Measurements from ENCODE around the gene RAB3D.

The RAB3D gene

GRCh38 chr19:11279505-11280236 is 59.8 kb downstream of the RAB3D start:
- peak overlapping the region; percentile 42 for H3K4me3 ChIP-seq (ENCODE audit: low read depth, low read length)
- TF ChIP-seq MYC (IDR thresholded peaks at IDR 0.05; ENCODE audit: low read depth, low read length) (peak; percentile 36; the same call in 1 of the 2 replicates), MAX (IDR thresholded peaks at IDR 0.05; ENCODE audit: low read depth, low read length) (peak; percentile 23; the same call in 1 of the 2 replicates), POLR2A (IDR thresholded peaks at IDR 0.05; ENCODE audit: extremely low read depth, insufficient read length) (no peak), CTCF (IDR thresholded peaks at IDR 0.05; ENCODE audit: low read depth, low read length) (no peak)
- peak; percentile 98 for DNase-seq (ENCODE audit: low read depth)

- TF ChIP-seq MAX (IDR thresholded peaks at IDR 0.05; ENCODE audit: low read depth, low read length) (no peak), POLR2A (IDR thresholded peaks at IDR 0.05; ENCODE audit: extremely low read depth, insufficient read length) (no peak), CTCF (IDR thresholded peaks at IDR 0.05; ENCODE audit: low read depth, low read length) (no peak), MYC (IDR thresholded peaks at IDR 0.05; ENCODE audit: low read depth, low read length) (no peak)
- DNase-seq (ENCODE audit: low read depth) = no peak
- H3K4me3 ChIP-seq (ENCODE audit: low read depth, low read length) = no peak overlapping the region
These were observed 60.8 kb downstream of the RAB3D start for GRCh38 chr19:11278670-11279069.

GRCh38 chr19:11274533-11275086 is 64.8 kb downstream of the RAB3D start:
- no peak for DNase-seq (ENCODE audit: low read depth)
- no peak overlapping the region for H3K4me3 ChIP-seq (ENCODE audit: low read depth, low read length)
- TF ChIP-seq POLR2A (IDR thresholded peaks at IDR 0.05; ENCODE audit: extremely low read depth, insufficient read length) = no peak
- TF ChIP-seq MYC (IDR thresholded peaks at IDR 0.05; ENCODE audit: low read depth, low read length) = no peak
- TF ChIP-seq CTCF (IDR thresholded peaks at IDR 0.05; ENCODE audit: low read depth, low read length) = no peak
- TF ChIP-seq MAX (IDR thresholded peaks at IDR 0.05; ENCODE audit: low read depth, low read length) = no peak

GRCh38 chr19:11273989-11274388 is 65.5 kb downstream of the RAB3D start:
- no peak for DNase-seq (ENCODE audit: low read depth)
- no peak overlapping the region for H3K4me3 ChIP-seq (ENCODE audit: low read depth, low read length)
- TF ChIP-seq MAX (IDR thresholded peaks at IDR 0.05; ENCODE audit: low read depth, low read length) (no peak), POLR2A (IDR thresholded peaks at IDR 0.05; ENCODE audit: extremely low read depth, insufficient read length) (no peak), CTCF (IDR thresholded peaks at IDR 0.05; ENCODE audit: low read depth, low read length) (no peak), MYC (IDR thresholded peaks at IDR 0.05; ENCODE audit: low read depth, low read length) (no peak)

GRCh38 chr19:11273296-11273695 is 66.2 kb downstream of the RAB3D start:
- TF ChIP-seq POLR2A (IDR thresholded peaks at IDR 0.05; ENCODE audit: extremely low read depth, insufficient read length) (no peak), CTCF (IDR thresholded peaks at IDR 0.05; ENCODE audit: low read depth, low read length) (no peak), MAX (IDR thresholded peaks at IDR 0.05; ENCODE audit: low read depth, low read length) (no peak), MYC (IDR thresholded peaks at IDR 0.05; ENCODE audit: low read depth, low read length) (no peak)
- no peak overlapping the region for H3K4me3 ChIP-seq (ENCODE audit: low read depth, low read length)
- DNase-seq (ENCODE audit: low read depth) = no peak

Data from NB4 (cell line).